ENCODE results near the gene UNC13C.

DNA sequence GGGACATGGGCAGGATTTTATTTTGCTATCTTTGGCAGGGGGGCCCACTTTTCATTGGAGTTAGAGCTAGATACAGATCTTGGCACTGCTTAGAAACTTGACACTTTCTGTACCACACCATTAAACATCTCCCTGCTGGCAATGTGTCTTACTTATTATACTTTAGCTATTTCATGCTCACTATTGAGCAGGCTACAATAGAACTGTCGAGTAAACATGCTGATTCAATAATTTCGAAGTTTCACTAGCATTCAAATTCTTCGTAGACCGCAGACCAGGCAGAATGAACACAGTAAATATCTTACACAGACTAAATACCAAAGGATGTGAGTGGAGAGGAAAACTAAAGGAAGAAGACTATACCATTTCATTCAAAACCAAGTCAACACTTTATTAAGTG, 180.8 kb downstream of the UNC13C start:
- TF ChIP-seq POLR2A (IDR thresholded peaks at IDR 0.05; ENCODE audit: low read depth, low read length) (no peak), POLR2AphosphoS5 (IDR thresholded peaks at IDR 0.05; ENCODE audit: low read depth, low read length) (no peak)

All from GM12892 (cell line).